ENCODE data around the gene ALG6.
A peak's percentile ranks its signal among the peaks of the same experiment; 100 is the strongest.

The ALG6 gene

GRCh38 chr1:63321066-63321784 is 46.2 kb upstream of the ALG6 start:
- TF ChIP-seq CTCF (IDR thresholded peaks at IDR 0.05; ENCODE audit: borderline replicate concordance, control extremely low read depth, extremely low read depth, insufficient read depth, missing control alignments) = no peak
- in situ Hi-C loops (cut with MboI; ENCODE audit: low sequenced_read_pairs, unreplicated experiment) = no loop called here
- DNase-seq (ENCODE audit: low spot score) = no peak

- TF ChIP-seq CTCF (IDR thresholded peaks at IDR 0.05; ENCODE audit: borderline replicate concordance, control extremely low read depth, extremely low read depth, insufficient read depth, missing control alignments) = no peak
- in situ Hi-C loops (cut with MboI; ENCODE audit: low sequenced_read_pairs, unreplicated experiment) = no loop called here
- no peak for DNase-seq (ENCODE audit: low spot score)
Observed at GRCh38 chr1:63321785-63322113, 45.7 kb upstream of the ALG6 start.

- no peak for TF ChIP-seq CTCF (IDR thresholded peaks at IDR 0.05; ENCODE audit: borderline replicate concordance, control extremely low read depth, extremely low read depth, insufficient read depth, missing control alignments)
- in situ Hi-C loops (cut with MboI; ENCODE audit: low sequenced_read_pairs, unreplicated experiment) = no loop called here
- DNase-seq (ENCODE audit: low spot score) = peak; percentile 72
Observed at GRCh38 chr1:63322114-63322943, 45.1 kb upstream of the ALG6 start, which contains the start of gene FOXD3. FOXD3 (plus strand) TSS chr1:63322567; CDS start chr1:63323059, 492 bp downstream.

- no peak for TF ChIP-seq CTCF (IDR thresholded peaks at IDR 0.05; ENCODE audit: borderline replicate concordance, control extremely low read depth, extremely low read depth, insufficient read depth, missing control alignments)
- in situ Hi-C loops (cut with MboI; ENCODE audit: low sequenced_read_pairs, unreplicated experiment) = no loop called here
- peak; percentile 55 for DNase-seq (ENCODE audit: low spot score)
Observed at GRCh38 chr1:63322944-63323864, 44.2 kb upstream of the ALG6 start.

- in situ Hi-C loops (cut with MboI; ENCODE audit: low sequenced_read_pairs, unreplicated experiment) = no loop called here
Observed at GRCh38 chr1:63323865-63324778, 43.3 kb upstream of the ALG6 start.

More at GRCh38 chr1:63323865-63324778, 43.3 kb upstream of the ALG6 start:
- TF ChIP-seq CTCF (IDR thresholded peaks at IDR 0.05; ENCODE audit: borderline replicate concordance, control extremely low read depth, extremely low read depth, insufficient read depth, missing control alignments) = no peak
- peak; percentile 18 for DNase-seq (ENCODE audit: low spot score)

All from GM13976 (cell line).